LNCAP (cell line): ENCODE results near the gene C4orf50.

Source experiments
- TF ChIP-seq, protein P1 (sequence below): fragments of 450-650 bp; IDR thresholded peaks from 2 replicates; pipeline ENCODE4 v1.5.1; 2017; ENCODE audit warnings: mild to moderate bottlenecking

The C4orf50 gene

DNA sequence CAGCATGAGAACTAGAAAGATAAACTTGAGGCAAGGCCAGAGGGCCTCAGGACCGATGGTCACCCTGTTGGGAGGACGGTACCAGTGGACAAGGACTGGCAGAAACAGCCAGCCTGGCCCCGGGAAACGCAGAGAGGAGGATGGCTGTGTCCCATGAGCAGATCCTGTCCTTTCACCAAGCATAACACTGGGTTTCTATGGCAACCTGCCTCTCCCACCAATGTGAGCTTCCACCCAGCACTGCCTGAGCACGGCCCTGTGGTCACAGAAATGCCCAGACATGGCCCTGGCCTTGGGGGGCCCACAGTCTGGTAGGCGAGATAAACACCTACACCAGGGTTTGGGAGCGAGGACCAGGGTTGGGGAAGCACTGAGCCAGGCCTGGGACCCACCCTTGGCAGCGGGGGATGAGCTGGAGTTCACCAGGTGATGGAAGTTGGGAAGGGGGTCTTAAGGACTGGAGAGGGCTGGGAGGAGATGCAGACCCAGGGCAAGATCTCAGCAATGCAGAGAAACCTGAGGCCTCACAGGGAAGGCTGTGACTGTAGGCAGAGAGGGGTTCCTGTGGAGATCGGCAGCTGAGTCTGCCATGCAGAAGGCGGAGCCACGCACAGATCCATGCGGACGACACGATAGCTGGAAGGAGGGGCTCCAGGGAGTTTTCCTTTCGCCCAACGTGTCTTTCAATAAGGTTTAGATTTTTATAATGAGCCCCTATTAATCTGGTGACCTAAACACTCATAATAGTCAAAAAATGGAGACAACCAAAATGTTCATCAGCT, 92.6 kb downstream of the C4orf50 start:
- TF ChIP-seq, protein P1, sequence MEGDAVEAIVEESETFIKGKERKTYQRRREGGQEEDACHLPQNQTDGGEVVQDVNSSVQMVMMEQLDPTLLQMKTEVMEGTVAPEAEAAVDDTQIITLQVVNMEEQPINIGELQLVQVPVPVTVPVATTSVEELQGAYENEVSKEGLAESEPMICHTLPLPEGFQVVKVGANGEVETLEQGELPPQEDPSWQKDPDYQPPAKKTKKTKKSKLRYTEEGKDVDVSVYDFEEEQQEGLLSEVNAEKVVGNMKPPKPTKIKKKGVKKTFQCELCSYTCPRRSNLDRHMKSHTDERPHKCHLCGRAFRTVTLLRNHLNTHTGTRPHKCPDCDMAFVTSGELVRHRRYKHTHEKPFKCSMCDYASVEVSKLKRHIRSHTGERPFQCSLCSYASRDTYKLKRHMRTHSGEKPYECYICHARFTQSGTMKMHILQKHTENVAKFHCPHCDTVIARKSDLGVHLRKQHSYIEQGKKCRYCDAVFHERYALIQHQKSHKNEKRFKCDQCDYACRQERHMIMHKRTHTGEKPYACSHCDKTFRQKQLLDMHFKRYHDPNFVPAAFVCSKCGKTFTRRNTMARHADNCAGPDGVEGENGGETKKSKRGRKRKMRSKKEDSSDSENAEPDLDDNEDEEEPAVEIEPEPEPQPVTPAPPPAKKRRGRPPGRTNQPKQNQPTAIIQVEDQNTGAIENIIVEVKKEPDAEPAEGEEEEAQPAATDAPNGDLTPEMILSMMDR, result no peak

DNA sequence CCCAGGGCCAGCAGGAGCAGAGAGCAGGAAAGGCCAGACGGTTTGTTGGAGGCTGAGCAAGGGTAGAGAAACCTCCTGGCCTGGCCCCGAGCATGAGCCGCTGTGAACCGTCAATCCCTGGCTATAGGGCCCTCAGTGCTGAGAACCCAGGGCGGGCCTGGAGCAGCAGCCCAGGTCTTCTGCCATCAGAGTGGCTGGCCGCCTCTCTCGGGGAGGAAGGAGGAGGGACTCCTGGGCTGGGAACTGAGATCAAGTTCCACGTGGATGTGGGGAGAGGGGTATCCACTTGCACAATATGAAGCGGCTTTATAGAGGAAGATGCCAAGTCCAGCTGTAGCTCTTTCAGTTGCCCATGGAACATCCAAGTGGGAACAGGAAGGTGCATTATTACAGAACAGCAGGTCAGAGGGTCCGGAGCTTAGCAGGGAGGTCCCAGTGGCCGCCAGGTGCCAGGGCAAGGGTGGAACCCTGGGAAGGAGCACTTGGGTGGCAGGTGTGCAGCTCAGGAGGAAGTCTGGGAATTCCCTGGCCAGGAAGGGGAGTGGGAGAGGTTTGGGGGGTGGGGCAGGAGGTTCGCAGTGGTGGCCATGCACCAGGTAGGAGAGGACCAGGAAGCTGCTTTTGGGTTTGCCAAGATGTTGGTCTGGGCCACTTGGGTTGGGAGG, 93.6 kb downstream of the C4orf50 start:
- TF ChIP-seq, protein P1, result no peak

DNA sequence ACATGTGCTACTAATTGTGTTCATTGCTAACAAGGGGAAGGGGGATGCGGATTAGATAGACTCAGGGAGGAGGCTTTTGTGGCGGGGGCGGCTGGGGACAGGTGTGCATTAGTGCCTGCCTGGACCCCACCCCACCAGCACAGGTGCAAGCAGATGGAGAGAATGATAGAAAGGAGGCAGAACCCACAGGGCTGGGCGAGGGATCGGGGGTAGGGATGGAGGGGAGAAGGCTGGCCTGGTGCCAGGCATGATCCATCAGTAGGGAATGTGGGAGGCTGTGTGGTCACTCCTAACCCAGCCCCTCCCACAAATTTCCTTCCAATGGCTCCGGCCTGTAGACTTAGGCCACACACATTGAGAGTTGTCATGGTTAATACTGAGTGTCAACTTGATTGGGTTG, 94.9 kb downstream of the C4orf50 start:
- TF ChIP-seq, protein P1, result no peak

DNA sequence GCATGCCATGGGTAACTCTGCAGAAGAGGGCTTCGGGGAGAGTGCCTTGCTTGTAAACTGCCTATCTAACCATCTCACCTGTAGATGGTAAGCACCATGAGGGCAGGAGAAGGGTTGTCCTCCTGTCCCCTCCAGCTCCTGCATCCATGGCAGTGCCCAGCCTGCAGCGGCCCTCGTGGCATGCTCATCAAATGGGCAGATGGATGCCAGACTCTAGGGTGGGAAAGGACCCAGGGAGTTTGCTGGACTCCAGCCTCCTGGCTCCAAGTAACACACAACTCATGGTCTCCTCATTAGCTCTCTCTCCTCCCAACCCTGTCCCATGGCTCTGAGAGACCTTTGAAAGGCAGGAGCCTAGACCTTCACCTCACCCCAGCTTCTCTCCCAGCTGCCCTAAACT, 95.7 kb downstream of the C4orf50 start:
- TF ChIP-seq, protein P1, result no peak

DNA sequence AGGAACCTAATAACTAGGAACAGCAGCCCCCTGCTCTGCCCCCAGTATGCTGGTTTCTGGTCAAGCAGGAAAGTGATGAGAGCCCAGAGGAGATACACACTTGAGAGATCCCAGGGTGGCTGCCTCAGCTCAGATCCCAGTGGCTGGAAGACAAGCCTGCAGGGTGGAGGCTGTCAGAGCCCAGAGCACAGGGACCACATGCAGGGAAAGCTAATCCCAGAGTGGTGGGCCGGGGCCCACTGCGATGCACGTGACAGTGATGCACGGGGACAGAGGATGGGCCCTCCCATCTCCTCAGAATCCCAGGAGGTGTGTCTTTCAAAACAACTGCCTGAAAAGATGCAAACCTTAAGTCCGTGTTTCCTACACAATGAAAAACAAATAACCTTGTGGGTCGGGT, 96.2 kb downstream of the C4orf50 start:
- TF ChIP-seq, protein P1, result no peak

DNA sequence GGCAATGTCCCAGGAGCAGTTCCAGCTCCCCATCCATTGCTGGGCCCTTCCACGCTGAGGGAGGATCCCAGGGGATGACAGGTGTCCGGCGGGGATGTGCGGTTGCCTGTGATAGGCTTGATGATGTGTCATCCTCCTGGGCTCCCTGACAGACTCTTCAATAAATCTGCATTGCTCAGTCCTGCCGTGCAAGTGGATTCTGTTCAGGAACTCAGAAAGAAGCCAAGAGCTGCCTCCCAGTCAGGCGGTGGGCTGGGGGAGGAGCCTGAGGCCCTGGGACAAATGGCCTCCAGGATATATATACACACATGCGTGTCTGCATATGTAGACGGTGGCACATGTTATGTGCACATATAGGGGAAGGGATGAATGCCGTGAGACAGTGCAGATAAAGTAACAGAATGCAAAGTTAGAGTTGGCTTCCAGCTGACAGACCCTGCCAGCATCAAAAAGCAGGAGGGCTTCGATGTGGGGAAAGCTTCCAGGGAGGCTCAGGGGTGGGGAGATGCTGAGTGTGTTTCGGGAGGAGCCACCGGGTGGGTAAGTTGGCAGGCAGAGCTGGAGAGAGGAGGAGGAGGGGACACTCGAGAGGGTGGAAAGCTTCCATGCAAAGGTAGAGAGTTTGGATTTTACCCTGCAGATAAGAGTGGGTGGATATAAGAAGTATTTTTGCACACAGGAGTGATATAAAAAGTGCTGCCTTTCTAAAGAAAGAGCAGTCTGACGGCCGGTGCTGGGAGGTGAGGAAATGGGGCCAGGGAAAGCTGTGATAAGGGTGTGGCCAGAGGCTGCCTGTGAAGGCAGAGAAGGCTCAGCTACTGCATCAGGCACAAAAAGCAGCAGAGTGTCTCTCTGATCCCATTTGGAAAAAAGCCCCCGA, 96.9 kb downstream of the C4orf50 start:
- TF ChIP-seq, protein P1, result no peak

DNA sequence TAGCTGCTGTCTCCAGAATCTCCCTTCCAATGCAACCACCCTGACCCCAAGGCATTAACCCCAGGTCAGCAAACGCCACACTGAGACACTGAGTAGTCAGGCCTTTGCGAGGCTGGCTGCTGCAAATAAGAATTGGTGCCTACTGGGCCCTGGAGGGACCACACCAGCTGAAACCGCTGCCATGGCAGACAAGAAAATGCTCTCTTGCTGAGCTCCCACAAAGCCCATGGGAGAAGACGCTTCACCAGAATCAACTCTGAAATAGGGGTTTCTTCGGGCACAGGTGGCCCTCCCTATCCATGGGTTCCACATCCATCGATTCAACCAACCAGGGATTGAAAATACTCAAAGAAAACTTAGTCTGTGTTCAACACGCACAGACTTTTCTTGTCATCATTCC, 98.7 kb downstream of the C4orf50 start:
- TF ChIP-seq, protein P1, result no peak
